T-helper 2 cell treated with Interferon-gamma antibody and Interleukin-4, amounts not matched to agents 5 μg/mL and 100 μg/mL, for 36 hours (primary cell): ENCODE data around the gene PRKN.
"Not testable (repeated sequence)": the region's sequence is repeated elsewhere in the genome, so short reads cannot be mapped to it uniquely, and the experiment has no call there.

Experiments used
- DNase-seq: peaks from one replicate; pipeline ENCODE4 v3.0.0; 2021; ENCODE audit warnings: low spot score
- H3K27ac Mint-ChIP-seq: one replicate; pipeline ENCODE4 v1.8.0; 2021; ENCODE audit warnings: mild to moderate bottlenecking, mixed read lengths
- H3K27me3 Mint-ChIP-seq: one replicate; pipeline ENCODE4 v1.8.0; 2021; ENCODE audit warnings: low read depth, mixed read lengths
- H3K36me3 Mint-ChIP-seq: one replicate; pipeline ENCODE4 v1.8.0; 2021; ENCODE audit warnings: low read depth, mixed read lengths
- H3K4me1 Mint-ChIP-seq: one replicate; pipeline ENCODE4 v1.8.0; 2021; ENCODE audit warnings: low read depth, mixed read lengths
- H3K4me3 Mint-ChIP-seq: one replicate; pipeline ENCODE4 v1.8.0; 2022; ENCODE audit warnings: mild to moderate bottlenecking, moderate library complexity, mixed read lengths
- H3K9me3 Mint-ChIP-seq: one replicate; pipeline ENCODE4 v1.8.0; 2021; ENCODE audit warnings: mixed read lengths

Gene PRKN

DNA sequence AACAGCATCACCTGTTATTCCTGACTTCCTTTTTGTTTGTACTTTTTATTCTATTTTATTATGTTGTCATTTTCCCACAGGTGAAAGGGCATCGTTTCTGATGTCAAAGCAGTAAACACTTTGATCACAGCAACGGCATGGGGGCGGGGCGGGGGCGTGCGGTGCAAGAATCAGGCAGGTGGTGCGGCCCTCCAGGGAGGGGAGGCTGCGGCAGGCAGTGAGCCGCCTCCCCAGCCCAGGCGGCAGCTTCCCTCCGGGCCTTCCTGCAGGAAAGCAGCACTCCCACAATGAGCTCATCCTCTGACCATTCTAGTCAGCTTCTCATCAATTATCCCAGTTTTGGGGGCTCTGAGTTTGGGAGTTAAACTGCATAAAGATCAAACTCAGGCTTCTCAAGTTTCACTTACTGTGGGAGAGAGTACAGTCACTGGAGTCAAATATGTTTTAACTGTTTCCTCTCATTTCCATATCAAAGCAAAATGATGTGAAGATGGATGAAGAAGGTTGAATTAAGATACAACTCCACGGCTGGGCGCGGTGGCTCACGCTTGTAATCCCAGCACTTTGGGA, 845.3 kb downstream of the PRKN start:
- H3K4me1 Mint-ChIP-seq, result no peaks in the 10 kb centered on the region
- DNase-seq, result no peak
- no peak overlapping the region for H3K27ac Mint-ChIP-seq
- H3K9me3 Mint-ChIP-seq, result no peaks in the 10 kb centered on the region
- H3K27me3 Mint-ChIP-seq, result no peaks in the 10 kb centered on the region
- no peak overlapping the region for H3K4me3 Mint-ChIP-seq
- H3K36me3 Mint-ChIP-seq, result no peaks in the 10 kb centered on the region

DNA sequence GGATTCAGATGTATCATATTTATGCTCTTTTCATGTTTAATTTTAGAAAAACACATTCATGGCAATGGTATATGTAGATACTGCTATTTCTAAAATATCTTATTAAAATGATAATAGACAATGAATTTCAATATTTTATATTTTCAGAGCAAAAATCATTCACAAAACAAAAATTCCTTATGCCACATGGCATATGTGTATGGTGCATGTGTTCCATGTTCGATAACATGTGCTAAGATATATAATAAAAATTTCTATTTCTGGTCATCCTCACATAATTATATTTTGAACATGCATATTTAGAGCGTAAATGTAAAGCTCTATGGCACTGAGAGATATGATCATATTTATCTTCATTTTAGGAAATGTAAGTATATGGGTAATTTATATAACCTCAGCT, 847.5 kb downstream of the PRKN start:
- Mint-ChIP-seq H3K4me3 (no peak overlapping the region), H3K27ac (no peak overlapping the region), H3K4me1 (no peaks in the 10 kb centered on the region), H3K27me3 (no peaks in the 10 kb centered on the region), H3K36me3 (no peaks in the 10 kb centered on the region), H3K9me3 (no peaks in the 10 kb centered on the region)
- DNase-seq, result no peak

DNA sequence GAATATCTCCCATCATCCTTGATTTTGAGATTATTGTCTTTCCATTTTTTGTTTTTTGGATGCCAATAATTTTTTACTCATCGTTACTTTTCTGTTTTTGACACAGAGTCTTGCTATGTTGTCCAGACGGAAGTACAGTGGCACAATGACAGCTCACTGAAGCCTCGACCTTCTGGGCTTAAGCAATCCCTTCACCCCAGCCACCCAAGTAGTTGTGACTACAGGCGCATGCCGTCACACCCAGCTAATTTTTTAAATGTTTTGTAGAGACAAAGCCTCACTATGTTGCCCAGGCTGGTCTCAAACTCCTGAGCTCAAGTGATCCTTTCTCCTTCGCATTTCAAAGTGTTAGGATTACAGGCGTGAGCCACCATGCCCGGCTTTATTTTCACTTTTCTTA, 851.3 kb downstream of the PRKN start:
- Mint-ChIP-seq H3K4me1 (no peaks in the 10 kb centered on the region), H3K27ac (no peak overlapping the region)

DNA sequence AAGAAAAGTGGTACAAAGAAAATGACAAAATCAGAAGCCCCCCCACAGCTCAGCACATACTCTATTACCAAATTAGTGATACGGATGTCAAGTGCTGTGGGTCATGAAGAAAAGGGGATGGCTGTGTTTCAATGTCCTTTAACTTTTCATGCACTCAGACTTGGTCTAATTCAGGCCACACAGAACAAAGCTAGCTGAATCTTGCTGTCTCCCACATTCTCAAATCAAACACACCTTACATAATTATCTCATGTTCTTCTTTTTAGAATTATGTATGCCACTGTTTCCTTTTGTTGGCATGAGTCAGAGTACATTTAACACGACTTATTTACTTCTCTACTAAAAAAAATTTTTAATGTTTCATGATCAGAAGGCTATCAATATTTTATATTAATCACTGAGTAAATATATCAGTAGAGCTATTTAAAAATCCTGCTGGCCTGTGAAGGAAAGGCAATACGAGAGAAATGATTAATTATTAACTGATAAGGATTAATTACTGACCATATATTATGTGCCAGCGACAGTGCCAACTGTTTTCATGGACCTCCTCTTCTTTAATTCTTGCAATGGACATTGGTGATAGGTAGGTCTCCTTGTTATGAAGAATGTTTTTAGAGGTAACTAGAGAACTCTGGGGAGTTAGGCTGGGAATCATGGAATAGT, 857.2 kb downstream of the PRKN start:
- no peak overlapping the region for H3K27ac Mint-ChIP-seq
- no peaks in the 10 kb centered on the region for H3K4me1 Mint-ChIP-seq
- no peaks in the 10 kb centered on the region for H3K9me3 Mint-ChIP-seq
- H3K36me3 Mint-ChIP-seq, result no peaks in the 10 kb centered on the region
- DNase-seq, result no peak
- H3K4me3 Mint-ChIP-seq, result no peak overlapping the region
- H3K27me3 Mint-ChIP-seq, result no peaks in the 10 kb centered on the region

More for the DNA sequence above, 851.3 kb downstream of the PRKN start:
- Mint-ChIP-seq H3K9me3 (no peaks in the 10 kb centered on the region), H3K27me3 (no peaks in the 10 kb centered on the region), H3K4me3 (no peak overlapping the region), H3K36me3 (no peaks in the 10 kb centered on the region)
- no peak for DNase-seq

DNA sequence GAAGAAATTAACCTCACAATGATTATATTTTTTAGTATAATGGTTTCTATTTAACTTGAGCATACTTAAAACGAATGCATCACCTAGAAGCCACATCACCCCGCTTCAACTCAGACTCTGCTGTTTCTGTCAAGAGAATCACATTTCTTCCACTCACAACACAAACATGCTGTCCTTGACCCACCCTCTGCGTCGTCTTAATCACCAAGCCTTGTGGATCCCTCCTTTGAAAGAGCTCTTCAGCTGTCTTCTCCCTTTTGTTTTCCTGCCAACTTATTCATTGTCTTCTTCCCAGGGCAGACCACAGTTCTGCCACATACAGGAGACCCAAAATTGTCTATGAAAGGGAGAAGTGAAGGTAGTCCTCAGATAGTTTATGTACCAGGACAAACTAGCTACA, 858.1 kb downstream of the PRKN start:
- Mint-ChIP-seq H3K4me3 (no peak overlapping the region), H3K27ac (no peak overlapping the region), H3K36me3 (no peaks in the 10 kb centered on the region), H3K9me3 (no peaks in the 10 kb centered on the region), H3K4me1 (no peaks in the 10 kb centered on the region), H3K27me3 (no peaks in the 10 kb centered on the region)
- no peak for DNase-seq

DNA sequence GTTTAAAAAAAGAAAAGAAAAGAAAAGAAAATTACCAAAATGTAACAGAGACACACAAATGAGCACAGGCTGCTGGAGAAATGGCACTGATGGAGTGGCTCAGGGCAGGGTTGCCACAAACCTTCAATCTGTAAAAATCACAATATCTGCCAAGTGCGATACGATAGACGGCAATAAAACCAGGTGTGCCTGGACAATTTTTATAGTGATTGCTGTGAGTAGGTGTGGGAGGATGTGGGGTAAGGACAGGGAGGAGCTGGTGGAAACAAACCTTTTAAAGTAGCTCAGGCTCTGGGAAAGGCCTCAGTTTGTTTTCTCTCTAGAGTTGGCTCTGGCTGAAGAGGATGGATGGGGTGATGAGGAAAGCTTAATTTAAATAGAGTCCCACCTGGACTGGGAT, 861.0 kb downstream of the PRKN start:
- H3K4me1 Mint-ChIP-seq, result peaks cover 3% of the 10 kb centered on the region
- H3K36me3 Mint-ChIP-seq, result no peaks in the 10 kb centered on the region
- no peak overlapping the region for H3K27ac Mint-ChIP-seq
- no peaks in the 10 kb centered on the region for H3K9me3 Mint-ChIP-seq
- no peak overlapping the region for H3K4me3 Mint-ChIP-seq
- no peak for DNase-seq
- no peaks in the 10 kb centered on the region for H3K27me3 Mint-ChIP-seq

DNA sequence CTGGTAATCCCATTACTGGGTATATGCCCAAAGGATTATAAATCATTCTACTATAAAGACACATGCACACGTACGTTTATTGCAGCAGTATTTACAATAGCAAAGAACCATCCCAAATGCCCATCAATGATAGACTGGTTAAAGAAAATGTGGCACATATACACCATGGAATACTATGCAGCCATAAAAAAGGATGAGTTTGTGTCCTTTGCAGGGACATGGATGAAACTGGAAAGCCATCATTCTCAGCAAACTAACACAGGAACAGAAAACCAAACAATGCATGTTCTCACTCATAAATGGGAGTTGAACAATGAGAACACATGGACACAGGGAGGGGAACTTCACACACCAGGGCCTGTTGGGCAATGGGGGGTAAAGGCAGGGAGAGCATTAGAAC, 866.5 kb downstream of the PRKN start:
- not testable (repeated sequence) for H3K9me3 Mint-ChIP-seq, H3K4me3 Mint-ChIP-seq

DNA sequence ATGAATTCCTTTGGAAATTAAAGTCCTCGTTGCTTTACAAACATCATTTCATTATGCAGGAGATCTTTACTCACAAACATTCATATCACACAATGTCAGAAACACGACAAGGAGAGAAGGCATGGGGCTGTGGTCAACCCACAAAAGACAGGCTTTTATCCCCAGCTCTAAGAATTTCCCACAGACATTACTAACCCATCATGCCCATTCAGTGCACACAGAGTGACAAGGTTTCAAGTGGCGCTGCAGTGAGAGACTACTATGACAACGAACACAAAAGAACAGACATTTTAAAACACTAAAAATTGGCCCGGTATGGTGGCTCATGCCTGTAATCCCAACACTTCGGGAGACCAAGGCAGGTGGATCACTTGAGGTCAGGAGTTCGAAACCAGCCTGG, 873.9 kb downstream of the PRKN start:
- Mint-ChIP-seq H3K27me3 (no peaks in the 10 kb centered on the region), H3K4me3 (no peak overlapping the region), H3K9me3 (no peaks in the 10 kb centered on the region), H3K27ac (no peak overlapping the region), H3K36me3 (no peaks in the 10 kb centered on the region), H3K4me1 (no peaks in the 10 kb centered on the region)
- no peak for DNase-seq

More for the DNA sequence above, 866.5 kb downstream of the PRKN start:
- not testable (repeated sequence) for DNase-seq, H3K36me3 Mint-ChIP-seq, H3K27ac Mint-ChIP-seq, H3K4me1 Mint-ChIP-seq, H3K27me3 Mint-ChIP-seq

DNA sequence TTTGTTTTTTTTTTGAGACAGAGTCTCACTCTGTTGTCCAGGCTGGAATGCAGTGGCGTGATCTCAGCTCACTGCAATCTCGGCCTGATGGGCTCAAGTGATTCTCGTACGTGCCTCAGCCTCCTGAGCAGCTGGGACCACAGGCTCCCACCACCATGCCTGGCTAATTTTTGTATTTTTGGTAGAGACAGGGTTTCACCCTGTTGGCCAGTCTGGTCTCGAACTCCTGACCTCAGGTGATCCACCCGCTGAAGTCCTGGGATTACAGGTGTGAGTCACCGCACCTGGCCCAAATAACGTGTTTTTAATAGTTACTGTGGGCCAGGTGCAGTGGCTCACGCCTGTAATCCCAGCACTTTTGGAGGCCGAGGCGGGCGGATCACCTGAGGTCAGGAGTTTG, 876.1 kb downstream of the PRKN start:
- H3K4me3 Mint-ChIP-seq, H3K9me3 Mint-ChIP-seq, H3K4me1 Mint-ChIP-seq, DNase-seq, H3K36me3 Mint-ChIP-seq, H3K27me3 Mint-ChIP-seq, H3K27ac Mint-ChIP-seq: not testable (repeated sequence)

DNA sequence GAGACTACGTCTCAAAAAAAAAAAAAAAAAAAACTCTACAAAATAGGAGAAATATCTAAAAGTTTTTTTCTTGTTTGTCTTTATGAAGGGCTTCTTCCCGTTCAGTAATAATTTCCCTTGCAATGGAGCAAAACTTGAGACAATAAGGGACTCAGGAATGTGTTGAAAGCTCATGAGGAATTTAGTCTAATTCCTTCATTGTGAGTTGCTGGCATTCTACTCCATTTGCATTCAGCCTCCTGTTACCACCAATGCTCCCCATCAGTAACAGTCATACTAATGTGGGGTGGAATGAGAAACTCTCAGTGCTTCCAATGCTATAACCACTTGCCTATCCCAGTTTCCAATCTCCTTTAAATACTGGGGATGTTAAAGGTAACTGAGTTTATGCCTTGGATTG, 877.0 kb downstream of the PRKN start:
- Mint-ChIP-seq H3K9me3 (no peaks in the 10 kb centered on the region), H3K4me3 (no peak overlapping the region), H3K4me1 (no peaks in the 10 kb centered on the region), H3K27me3 (no peaks in the 10 kb centered on the region), H3K36me3 (no peaks in the 10 kb centered on the region), H3K27ac (no peak overlapping the region)
- DNase-seq, result no peak

DNA sequence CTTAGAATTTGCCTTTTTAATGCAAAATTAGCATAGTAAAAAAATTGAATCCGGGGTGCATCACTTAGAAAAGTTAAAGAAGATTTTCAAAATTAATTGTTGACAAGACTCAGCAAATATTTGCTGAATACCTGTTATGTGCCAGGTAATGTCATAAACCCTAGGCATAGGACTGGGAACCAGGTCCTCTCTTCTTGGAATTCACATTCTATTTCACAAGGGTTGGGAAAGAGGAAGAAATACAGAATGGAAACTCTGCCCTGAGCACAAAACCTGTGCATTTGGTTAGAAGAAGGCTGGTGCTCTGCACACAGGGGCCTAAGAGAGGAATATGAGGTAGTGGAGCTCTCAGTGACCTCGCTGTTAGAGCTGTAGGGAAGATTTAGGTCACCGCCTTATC, 879.9 kb downstream of the PRKN start:
- no peak for DNase-seq
- Mint-ChIP-seq H3K4me1 (no peaks in the 10 kb centered on the region), H3K4me3 (no peak overlapping the region), H3K27ac (no peak overlapping the region), H3K36me3 (no peaks in the 10 kb centered on the region), H3K9me3 (no peaks in the 10 kb centered on the region), H3K27me3 (no peaks in the 10 kb centered on the region)

DNA sequence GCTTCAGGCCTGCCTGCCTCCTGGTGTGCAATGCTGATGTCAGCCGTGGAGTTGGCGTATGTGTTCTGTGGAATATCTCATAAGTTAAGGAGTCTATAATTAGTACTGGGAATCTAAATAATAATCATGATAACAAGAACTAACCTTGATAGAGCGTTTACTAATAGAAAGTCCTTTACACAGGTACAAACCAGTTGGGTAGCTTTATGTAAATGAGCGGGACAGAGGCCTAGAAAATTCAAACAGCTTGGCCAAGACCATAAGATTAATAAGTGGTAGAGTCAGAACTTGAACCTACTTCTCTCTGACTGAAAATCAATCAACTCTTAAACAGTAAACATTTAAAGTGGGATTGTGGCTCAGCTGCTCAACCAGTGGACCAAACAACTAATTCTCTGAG, 882.8 kb downstream of the PRKN start:
- no peaks in the 10 kb centered on the region for H3K9me3 Mint-ChIP-seq
- DNase-seq, result no peak
- no peak overlapping the region for H3K27ac Mint-ChIP-seq
- H3K36me3 Mint-ChIP-seq, result no peaks in the 10 kb centered on the region
- H3K27me3 Mint-ChIP-seq, result no peaks in the 10 kb centered on the region
- no peak overlapping the region for H3K4me3 Mint-ChIP-seq
- H3K4me1 Mint-ChIP-seq, result no peaks in the 10 kb centered on the region

DNA sequence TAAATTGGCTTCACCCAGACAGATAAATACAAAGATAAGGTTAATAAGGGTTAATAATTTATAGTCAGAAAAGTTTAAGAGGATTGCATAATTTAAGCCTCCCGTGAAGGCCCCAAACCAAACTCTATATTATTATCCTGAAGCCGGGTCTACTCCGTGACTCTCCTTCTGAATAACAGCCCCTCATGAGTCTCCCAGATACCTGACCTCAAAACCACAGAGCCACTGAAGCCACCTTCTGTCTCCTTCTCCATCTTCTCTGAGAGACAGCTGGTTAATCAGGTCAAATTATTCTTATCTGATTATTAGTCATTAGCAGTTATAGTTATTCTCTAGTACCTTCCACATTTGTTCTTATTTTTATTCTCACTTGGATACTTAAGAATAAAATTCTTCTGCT, 884.5 kb downstream of the PRKN start:
- no peaks in the 10 kb centered on the region for H3K36me3 Mint-ChIP-seq
- H3K4me3 Mint-ChIP-seq, result no peak overlapping the region
- no peaks in the 10 kb centered on the region for H3K27me3 Mint-ChIP-seq
- DNase-seq, result no peak
- H3K4me1 Mint-ChIP-seq, result no peaks in the 10 kb centered on the region
- H3K9me3 Mint-ChIP-seq, result no peaks in the 10 kb centered on the region
- H3K27ac Mint-ChIP-seq, result no peak overlapping the region

DNA sequence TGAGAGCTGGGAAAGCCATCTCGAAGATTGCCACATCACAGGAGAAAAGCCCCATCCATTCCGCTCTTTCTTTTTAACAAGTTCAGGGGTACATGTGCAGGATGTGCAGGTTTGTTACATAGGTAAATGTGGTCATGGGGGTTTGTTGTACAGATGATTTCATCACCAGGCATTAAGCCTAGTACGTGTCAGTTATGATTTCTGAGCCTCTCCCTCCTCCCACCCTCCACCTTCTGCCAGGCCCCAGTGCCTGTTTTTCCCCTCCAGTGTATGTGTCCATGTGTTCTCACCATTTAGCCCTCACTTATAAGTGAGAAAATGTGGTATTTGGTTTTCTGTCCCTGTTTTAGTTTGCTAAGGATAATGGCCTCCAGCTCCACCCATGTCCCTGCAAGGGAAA, 887.2 kb downstream of the PRKN start:
- DNase-seq, result no peak
- H3K9me3 Mint-ChIP-seq, result no peaks in the 10 kb centered on the region
- no peak overlapping the region for H3K27ac Mint-ChIP-seq
- H3K27me3 Mint-ChIP-seq, result no peaks in the 10 kb centered on the region
- H3K4me3 Mint-ChIP-seq, result no peak overlapping the region
- H3K4me1 Mint-ChIP-seq, result no peaks in the 10 kb centered on the region
- H3K36me3 Mint-ChIP-seq, result no peaks in the 10 kb centered on the region
